ENCODE results near the gene EMID1.
A peak's percentile ranks its signal among the peaks of the same experiment; 100 is the strongest.
"Not testable (repeated sequence)": the region's sequence is repeated elsewhere in the genome, so short reads cannot be mapped to it uniquely, and the experiment has no call there.

EMID1 gene

GRCh38 chr22:29244785-29245625, 39.3 kb downstream of the EMID1 start:
- TF ChIP-seq POLR2A (IDR thresholded peaks at IDR 0.05; ENCODE audit: low read length): no peak
- no peak for TF ChIP-seq GATA1 (IDR thresholded peaks at IDR 0.05; ENCODE audit: low read depth, low read length)
- no peak for DNase-seq

GRCh38 chr22:29245626-29246385, 40.1 kb downstream of the EMID1 start:
- DNase-seq: peak; percentile 78 to 87
- TF ChIP-seq GATA1 (IDR thresholded peaks at IDR 0.05; ENCODE audit: low read depth, low read length) (no peak), POLR2A (IDR thresholded peaks at IDR 0.05; ENCODE audit: low read length) (no peak)

GRCh38 chr22:29247891-29248290, 42.2 kb downstream of the EMID1 start:
- not testable (repeated sequence) for DNase-seq

- DNase-seq: no peak
- TF ChIP-seq POLR2A (IDR thresholded peaks at IDR 0.05; ENCODE audit: low read length): no peak
- TF ChIP-seq GATA1 (IDR thresholded peaks at IDR 0.05; ENCODE audit: low read depth, low read length): no peak
These were observed 45.6 kb downstream of the EMID1 start for GRCh38 chr22:29251265-29251664.

GRCh38 chr22:29251981-29252911, 46.5 kb downstream of the EMID1 start:
- DNase-seq: no peak
- no peak for TF ChIP-seq GATA1 (IDR thresholded peaks at IDR 0.05; ENCODE audit: low read depth, low read length)

GRCh38 chr22:29253561-29254285, 48.0 kb downstream of the EMID1 start:
- no peak for TF ChIP-seq POLR2A (IDR thresholded peaks at IDR 0.05; ENCODE audit: low read length)
- no peak for DNase-seq

GRCh38 chr22:29254286-29254660, 48.6 kb downstream of the EMID1 start:
- DNase-seq: no peak
- no peak for TF ChIP-seq GATA1 (IDR thresholded peaks at IDR 0.05; ENCODE audit: low read depth, low read length)
- TF ChIP-seq POLR2A (IDR thresholded peaks at IDR 0.05; ENCODE audit: low read length): peak; percentile 15

GRCh38 chr22:29255064-29255621, 49.4 kb downstream of the EMID1 start:
- TF ChIP-seq POLR2A (IDR thresholded peaks at IDR 0.05; ENCODE audit: low read length): no peak
- no peak for TF ChIP-seq GATA1 (IDR thresholded peaks at IDR 0.05; ENCODE audit: low read depth, low read length)
- no peak for DNase-seq

- DNase-seq: no peak
- TF ChIP-seq POLR2A (IDR thresholded peaks at IDR 0.05; ENCODE audit: low read length) (no peak), GATA1 (IDR thresholded peaks at IDR 0.05; ENCODE audit: low read depth, low read length) (no peak)
These were observed 51.1 kb downstream of the EMID1 start for GRCh38 chr22:29256606-29257325.

GRCh38 chr22:29257751-29258181, 52.1 kb downstream of the EMID1 start:
- DNase-seq: no peak
- TF ChIP-seq POLR2A (IDR thresholded peaks at IDR 0.05; ENCODE audit: low read length) (no peak), GATA1 (IDR thresholded peaks at IDR 0.05; ENCODE audit: low read depth, low read length) (no peak)

- TF ChIP-seq POLR2A (IDR thresholded peaks at IDR 0.05; ENCODE audit: low read length) (no peak), GATA1 (IDR thresholded peaks at IDR 0.05; ENCODE audit: low read depth, low read length) (no peak)
- no peak for DNase-seq
These were observed 52.9 kb downstream of the EMID1 start for GRCh38 chr22:29258407-29259252.

All from erythroblast (primary cell).